CD4-positive, alpha-beta T cell treated with Interleukin-15 for 4 hours (primary cell): ENCODE data around the gene PNMA6F.
"Not testable (repeated sequence)": the region's sequence is repeated elsewhere in the genome, so short reads cannot be mapped to it uniquely, and the experiment has no call there.

ENCODE experiments used
- DNase-seq: peaks from one replicate; pipeline ENCODE4 v3.0.0-alpha.2; 2020; ENCODE audit warnings: low spot score

Gene PNMA6F

DNA sequence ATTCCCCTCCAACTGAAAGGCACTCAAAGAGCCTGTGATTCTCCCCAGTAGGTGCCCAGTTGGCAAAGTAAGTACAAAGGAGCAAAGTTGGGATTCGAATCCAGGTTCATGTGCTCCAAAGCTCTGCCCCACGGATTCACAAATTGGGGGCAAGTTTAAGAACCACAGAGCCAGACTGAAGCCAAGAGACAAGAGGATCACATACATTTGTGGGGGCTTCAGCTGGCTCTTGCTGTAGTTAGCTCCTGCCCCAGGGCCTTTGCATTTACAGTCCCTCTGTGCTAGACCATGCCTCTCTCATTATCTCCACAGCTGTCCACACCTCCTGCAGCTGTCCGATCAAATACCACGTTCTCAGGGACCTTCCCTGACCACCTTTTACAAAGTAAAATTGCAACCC lies 18.8 kb downstream of the PNMA6F start:
- DNase-seq, result no peak

DNA sequence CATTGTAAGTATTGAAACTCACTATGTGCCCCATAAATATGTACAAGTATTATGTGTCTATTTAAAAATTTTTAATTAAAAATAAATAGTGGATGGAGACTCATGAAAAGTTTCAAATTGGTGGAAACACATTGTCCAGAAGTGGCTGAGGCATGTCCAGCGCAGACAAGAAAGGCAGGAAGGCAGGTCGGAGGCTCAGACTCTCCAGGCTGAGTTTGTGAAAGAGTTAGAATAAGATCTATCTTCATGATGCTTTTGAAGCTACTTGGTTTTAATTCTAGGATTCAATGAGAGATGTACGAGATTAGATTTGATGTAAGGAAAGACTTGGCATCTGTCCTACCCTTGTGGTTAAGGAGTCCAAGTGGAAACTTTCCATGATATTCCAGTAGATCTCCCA lies 19.8 kb downstream of the PNMA6F start:
- no peak for DNase-seq

- no peak for DNase-seq
Observed at GRCh38 chrX:153299855-153300254, 21.7 kb downstream of the PNMA6F start.

DNA sequence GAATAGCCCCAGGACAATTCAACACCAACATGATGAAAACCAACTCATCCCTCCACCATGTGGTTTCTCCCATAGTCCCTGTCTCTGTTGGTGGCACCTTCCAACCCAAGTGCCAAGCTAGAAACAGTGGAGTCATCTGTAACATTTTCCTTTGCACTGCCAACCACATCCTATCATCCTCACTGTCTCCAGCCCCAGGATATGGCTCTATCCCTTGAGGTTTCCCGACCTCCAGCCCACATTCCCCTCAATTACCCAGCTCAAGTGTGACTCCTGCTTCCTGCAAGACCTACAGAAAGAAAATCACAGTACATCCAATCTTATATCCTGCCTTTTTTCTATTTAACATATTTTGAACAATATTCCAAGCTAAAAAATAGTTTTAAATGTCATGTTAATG lies 24.2 kb downstream of the PNMA6F start:
- no peak for DNase-seq

GRCh38 chrX:153293485-153294071 lies 28.0 kb downstream of the PNMA6F start:
- not testable (repeated sequence) for DNase-seq

DNA sequence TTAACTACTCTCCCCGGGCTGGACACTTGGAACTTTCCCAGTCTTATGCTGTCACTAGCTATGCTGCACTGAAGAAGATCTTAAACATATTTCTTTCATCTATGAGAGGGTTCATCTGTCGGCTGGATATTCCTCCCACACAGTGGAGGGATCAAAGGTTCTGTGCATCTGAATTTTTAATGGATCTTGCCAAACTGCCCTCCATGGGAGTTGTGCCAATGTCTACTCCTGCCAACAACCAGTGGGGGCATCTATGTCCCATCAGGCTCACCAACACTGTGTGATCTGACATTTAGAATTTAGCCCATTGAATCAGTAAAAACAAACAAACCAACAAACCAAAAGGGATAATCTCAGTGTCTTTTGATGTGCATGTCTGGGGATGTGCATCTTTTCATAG lies 32.8 kb downstream of the PNMA6F start:
- DNase-seq, result not testable (repeated sequence)

GRCh38 chrX:153285678-153286077 lies 35.9 kb downstream of the PNMA6F start:
- not testable (repeated sequence) for DNase-seq

- DNase-seq, result not testable (repeated sequence)
Observed at GRCh38 chrX:153283982-153284381, 37.6 kb downstream of the PNMA6F start.

- not testable (repeated sequence) for DNase-seq
Observed at GRCh38 chrX:153281784-153282183, 39.8 kb downstream of the PNMA6F start.

DNA sequence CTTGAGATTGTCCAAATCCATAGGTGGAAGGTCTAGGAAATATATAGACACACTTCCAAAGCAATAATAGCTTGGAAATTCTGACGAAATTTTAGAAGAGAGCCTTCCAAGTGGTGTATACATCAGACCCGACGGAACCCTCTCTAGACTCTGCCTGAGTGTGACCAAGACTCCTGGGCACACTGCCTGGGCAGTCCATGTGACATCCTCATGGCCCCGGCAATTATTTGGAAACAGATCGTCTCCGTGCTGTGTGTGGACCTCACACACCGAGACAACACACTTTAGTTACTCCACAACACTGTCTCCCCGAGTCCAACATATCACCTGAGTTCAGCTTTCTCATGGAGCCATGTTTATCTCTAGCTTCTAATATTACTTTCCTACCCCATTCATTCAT lies 42.3 kb downstream of the PNMA6F start:
- not testable (repeated sequence) for DNase-seq

DNA sequence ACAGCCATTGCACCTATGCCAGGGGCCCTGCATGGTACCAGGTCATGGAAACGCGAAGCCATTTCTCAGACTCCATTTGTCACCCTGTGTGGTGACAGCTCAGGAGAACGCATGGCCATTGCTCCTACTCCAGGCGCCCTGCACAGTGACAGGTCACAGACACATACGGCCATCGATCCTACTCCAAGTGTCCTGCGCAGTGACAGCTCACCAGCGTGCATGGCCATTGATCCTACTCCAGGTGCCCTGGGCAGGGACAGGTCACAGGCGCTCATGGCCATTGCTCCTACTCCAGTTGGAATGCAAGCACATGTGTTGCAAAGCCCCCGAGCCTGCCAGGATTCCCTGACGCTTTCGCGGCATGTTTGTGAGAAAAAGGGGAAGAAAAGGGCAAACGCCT lies 45.5 kb downstream of the PNMA6F start:
- DNase-seq, result not testable (repeated sequence)

- not testable (repeated sequence) for DNase-seq
Observed at GRCh38 chrX:153275418-153275817, 46.1 kb downstream of the PNMA6F start.

DNA sequence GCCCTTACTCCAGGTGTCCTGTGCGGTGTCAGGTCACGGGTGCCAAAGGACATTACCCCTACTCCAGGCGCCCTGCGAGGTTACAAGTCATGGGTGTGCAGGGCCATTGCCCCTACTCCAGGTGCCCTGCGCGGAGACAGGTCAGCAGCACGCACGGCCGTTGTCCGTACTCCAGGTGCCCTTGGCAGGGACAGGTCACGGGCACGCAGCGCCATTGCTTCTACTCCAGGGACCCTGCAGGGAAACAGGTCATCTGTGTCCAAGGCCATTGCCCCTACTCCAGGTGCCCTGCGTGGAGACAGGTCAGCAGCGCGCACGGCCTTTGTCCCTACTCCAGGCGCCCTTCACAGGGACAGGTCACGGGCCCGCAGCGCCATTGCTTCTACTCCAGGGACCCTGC lies 49.0 kb downstream of the PNMA6F start:
- DNase-seq, result not testable (repeated sequence)

- not testable (repeated sequence) for DNase-seq
Observed at GRCh38 chrX:153272070-153272469, 49.5 kb downstream of the PNMA6F start.
